HG03095 (cell line): ENCODE measurements around the gene ABCC1.
"Not testable (repeated sequence)": the region's sequence is repeated elsewhere in the genome, so short reads cannot be mapped to it uniquely, and the experiment has no call there.

ENCODE experiments used
- ATAC-seq: cut with Tn5 transposase; IDR thresholded peaks from one replicate; pipeline ENCODE4 v1.9.1; 2021; ENCODE audit warnings: moderate library complexity; ENCODE audit not compliant: unreplicated experiment

ABCC1 gene

GRCh38 chr16:16102738-16103137 lies 153.3 kb downstream of the ABCC1 start:
- ATAC-seq: no peak

DNA sequence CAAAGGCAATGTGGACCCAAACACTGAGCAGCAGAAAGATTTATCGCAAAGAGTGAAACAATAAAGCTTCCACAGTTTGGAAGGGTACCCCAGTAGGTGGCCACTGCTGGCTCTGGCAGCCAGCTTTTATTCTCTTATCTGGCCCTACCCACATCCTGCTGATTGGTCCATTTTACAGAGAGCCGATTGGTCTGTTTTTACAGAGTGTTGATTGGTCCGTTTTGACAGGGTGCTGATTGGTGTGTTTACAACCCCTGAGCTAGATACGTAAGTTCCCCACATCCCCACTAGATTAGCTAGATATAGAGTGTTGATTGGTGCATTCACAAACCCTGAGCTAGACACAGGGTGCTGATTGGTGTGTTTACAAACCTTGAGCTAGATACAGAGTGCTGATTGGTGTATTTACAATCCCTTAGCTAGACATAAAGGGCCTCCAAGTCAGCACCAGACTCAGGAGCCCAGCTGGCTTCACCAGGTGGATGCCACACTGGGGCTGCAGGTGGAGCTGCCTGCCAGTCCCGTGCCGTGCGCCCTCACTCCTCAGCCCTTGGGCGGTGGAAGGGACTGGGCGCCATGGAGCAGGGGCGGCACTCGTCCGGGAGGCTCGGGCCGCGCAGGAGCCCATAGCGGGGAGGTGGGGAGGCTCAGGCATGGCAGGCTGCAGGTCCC lies 154.9 kb downstream of the ABCC1 start:
- not testable (repeated sequence) for ATAC-seq

- not testable (repeated sequence) for ATAC-seq
These were observed 155.4 kb downstream of the ABCC1 start for GRCh38 chr16:16104804-16105141.

- no peak for ATAC-seq
These were observed 156.2 kb downstream of the ABCC1 start for GRCh38 chr16:16105646-16106045.

- no peak for ATAC-seq
These were observed 157.1 kb downstream of the ABCC1 start for GRCh38 chr16:16106466-16106865.

DNA sequence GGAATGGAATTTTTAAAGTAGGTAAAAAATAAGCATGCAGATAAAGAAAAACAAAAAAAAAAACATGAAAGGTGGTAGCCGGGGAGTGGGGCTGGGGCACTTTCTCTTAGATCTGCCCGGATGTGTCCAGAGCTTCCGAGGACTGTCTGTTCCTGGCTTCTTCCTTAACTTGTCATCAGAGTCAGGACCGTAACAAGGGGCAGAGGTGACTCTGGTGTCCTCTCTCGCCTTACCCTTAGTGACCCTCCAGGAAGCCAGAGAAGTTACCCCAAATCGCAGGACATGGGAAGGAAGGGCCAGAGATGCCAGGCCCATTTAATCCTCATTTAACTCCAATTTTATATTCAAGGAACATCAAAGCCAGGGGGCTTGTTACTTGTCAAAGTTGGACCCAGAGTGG lies 158.4 kb downstream of the ABCC1 start:
- no peak for ATAC-seq

GRCh38 chr16:16108759-16109158 lies 159.3 kb downstream of the ABCC1 start:
- no peak for ATAC-seq

- ATAC-seq: no peak
These were observed 160.2 kb downstream of the ABCC1 start for GRCh38 chr16:16109453-16110110.

DNA sequence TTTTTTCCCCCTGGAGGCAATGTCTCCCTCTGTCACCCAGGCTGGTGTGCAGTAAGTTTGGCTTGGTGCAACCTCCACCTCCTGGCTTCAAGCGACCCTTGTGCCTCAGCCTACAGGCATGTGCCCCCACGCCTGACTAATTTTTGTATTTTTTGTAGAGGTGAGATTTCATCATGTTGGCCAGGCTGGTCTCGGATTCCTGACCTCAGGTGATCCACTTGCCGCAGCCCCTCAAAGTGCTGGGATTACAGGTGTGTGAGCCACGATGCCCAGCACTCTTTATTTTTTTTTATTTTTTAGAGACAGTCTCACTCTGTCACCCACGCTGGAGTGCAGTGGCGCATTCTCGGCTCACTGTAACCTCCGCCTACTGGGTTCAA lies 160.7 kb downstream of the ABCC1 start:
- ATAC-seq: no peak

DNA sequence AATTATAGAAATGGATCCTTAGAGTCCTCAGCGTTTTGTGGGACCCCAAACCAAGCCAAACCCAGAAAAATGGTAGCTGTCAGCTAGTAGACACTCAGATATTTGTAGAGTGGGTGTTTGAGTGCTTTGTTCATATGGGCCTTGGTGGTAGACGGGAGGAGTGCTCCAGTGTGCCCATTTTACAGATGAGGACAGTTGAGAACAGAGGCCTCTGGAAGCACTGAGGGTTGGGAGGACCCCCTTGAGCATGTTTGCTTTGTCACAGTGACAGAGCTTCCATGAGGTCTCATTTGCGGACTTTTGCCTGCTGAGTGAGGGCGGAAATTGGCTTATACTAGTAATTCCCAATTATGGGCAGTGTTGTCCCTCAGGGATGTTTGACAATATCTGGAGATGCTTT lies 162.2 kb downstream of the ABCC1 start:
- no peak for ATAC-seq

GRCh38 chr16:16112450-16113053 lies 163.1 kb downstream of the ABCC1 start:
- ATAC-seq: no peak

GRCh38 chr16:16113076-16113475 lies 163.7 kb downstream of the ABCC1 start:
- no peak for ATAC-seq

DNA sequence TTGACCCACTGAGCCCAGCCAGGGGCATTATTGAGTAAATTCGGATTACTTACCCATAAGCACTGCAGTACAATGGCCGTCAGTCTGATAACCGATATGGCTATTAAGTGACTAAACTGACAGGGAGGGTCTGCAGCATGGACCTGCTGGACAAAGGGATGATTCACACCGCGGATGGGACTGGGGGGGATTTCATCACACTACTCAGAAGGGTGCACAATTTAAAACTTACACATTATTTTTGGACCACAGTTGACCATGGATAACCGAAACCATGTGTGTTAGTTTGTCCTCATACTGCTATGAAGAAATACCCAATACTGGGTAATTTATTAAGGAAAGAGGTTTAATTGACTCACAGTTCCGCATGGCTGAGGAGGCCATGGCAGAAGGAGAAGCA lies 167.4 kb downstream of the ABCC1 start:
- ATAC-seq: no peak

DNA sequence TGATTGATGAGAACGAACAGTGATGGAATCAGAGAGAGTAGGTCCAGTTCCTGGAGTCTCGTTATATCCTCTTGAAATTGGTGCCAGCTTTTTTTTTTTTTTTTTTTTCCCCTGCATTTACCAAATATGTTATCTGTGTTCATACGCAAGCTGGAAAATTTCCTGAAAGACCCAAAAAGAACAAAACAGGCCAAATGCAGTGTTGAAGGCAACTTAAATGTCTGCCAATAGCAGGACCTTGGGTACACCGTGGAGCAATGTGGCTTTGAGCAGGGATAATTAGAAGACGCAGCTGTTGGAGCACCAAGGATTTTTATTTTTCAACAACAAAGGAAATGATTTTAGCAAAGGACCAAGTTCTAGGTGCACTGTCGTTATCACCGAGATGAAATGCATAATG lies 168.9 kb downstream of the ABCC1 start:
- no peak for ATAC-seq

- ATAC-seq: no peak
These were observed 170.6 kb downstream of the ABCC1 start for GRCh38 chr16:16120044-16120381.

DNA sequence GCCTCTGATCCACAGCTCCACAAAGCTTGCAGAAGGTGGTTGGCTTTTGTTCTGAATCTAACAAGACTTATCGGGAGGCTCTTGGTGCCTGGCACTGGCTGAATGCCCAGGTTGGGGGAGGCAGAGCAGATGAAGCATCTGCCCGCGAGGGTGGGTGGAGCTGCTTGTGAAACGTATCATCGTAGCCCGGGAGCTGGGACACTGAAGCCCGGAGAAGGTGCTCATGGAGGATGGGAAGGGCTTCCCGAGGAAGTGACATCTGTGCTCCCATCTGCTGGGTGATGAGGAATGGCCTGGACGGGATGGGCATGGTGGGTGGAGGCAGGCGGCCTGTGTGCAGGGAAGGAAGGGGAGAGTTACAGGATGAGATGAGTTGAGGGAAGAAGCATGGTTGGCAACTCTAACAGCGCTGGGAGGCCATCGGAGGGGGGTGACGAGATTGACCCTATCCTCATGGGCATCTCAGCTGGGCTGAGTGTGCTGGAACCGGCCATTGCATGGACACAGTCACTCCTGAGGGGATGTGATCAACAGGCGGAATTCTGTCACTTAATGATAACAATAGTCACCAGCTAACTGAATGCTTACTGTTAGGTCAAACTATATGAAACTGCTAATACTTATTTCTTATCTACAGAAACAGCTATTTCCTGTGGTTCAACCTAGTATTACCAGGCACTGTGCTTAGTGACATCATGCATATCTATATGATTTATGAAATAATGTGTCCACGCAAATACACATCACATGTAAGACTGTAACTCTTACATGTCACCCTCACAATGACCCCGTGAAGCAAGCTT lies 171.2 kb downstream of the ABCC1 start:
- no peak for ATAC-seq

DNA sequence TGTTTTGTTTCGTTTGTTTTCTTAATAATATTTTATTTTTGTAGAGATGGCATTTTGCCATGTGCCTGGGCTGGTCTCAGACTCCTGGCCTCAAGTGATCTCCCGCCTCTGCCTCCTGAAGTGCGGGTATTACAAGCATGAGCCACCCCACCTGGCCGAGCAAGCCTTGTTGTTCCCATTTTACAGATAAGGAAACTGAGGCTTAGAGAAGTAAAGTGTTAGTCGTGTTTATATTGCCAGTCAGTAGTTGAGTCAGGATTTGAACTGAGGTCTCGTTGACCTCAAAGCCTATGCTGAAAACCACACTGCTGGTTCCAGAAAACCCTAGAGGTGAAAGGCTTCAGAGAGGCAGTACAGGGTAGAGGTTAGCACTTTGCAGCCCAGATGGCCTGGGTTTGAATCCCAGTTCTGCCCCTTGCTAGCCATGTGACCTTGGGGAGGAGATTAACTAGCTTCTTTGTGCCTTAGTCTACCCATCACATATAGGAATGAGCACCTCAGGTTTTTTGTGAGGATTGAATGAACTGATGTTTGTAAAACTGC lies 171.8 kb downstream of the ABCC1 start:
- no peak for ATAC-seq

DNA sequence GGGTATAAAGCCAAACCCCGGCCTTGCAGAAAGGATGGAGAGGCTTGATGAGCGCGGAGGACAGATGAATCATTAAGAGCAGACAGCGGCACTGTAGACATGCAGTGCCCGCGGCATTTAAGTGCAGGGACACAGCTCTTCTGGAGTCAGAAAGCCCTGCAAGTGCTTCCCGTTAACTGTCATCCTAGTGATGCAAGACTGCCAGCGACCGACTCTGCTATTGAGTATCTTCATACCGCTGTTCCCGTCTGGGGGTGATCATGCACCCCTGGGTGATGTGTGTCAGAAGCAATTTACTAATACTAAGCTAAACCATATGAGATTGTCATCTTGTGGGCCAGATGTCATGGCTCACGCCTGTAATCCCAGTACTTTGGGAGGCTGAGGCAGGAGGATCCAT lies 172.8 kb downstream of the ABCC1 start:
- ATAC-seq: no peak

GRCh38 chr16:16124438-16124837 lies 175.0 kb downstream of the ABCC1 start:
- no peak for ATAC-seq

GRCh38 chr16:16124974-16125373 lies 175.6 kb downstream of the ABCC1 start:
- ATAC-seq: no peak

DNA sequence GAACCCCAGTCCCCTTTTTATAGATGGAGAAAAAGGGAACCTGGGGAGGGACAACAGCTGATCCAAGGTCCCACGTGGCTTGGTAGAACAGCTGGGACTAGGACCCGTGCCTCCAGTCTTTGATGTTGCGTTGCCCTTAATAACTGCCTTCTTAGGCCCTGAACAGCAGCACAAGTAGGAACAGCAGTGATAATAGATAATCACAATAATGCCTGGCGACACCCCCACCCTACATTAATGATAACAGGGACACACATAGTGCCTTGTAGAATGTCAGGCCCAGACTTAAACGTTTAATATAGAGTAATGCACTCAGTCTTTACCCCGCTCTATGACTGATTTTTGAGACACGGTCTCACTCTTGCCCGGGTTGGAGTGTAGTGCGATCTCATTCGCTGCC lies 177.5 kb downstream of the ABCC1 start:
- no peak for ATAC-seq
